UCSD-AML1 (cell line): ENCODE results near the gene ZNF324B.
"Not testable (repeated sequence)": the region's sequence is repeated elsewhere in the genome, so short reads cannot be mapped to it uniquely, and the experiment has no call there.

Experiments used
- DNase-seq: peaks from one replicate; lab custom pipeline; 2025; ENCODE audit not compliant: unreplicated experiment; lab: John Stamatoyannopoulos, UW

ZNF324B gene

GRCh38 chr19:58451358-58452101, at the start of gene ZNF324B:
ZNF324B (plus strand) TSS chr19:58451622; CDS start chr19:58453702, 2,080 bp downstream.
- DNase-seq, result peak; percentile 96

- DNase-seq, result no peak
Observed at GRCh38 chr19:58401840-58402421, 49.5 kb upstream of the ZNF324B start.

- DNase-seq, result not testable (repeated sequence)
Observed at GRCh38 chr19:58403920-58404478, 47.4 kb upstream of the ZNF324B start.

- DNase-seq, result no peak
Observed at GRCh38 chr19:58406818-58407657, 44.4 kb upstream of the ZNF324B start.

GRCh38 chr19:58407658-58408151, 43.7 kb upstream of the ZNF324B start:
- no peak for DNase-seq

GRCh38 chr19:58408152-58409009, 43.0 kb upstream of the ZNF324B start, which contains the start of gene ZNF584:
ZNF584 (plus strand) TSS chr19:58408649; CDS start chr19:58409148, 499 bp downstream.
- DNase-seq, result peak; percentile 96

- peak; percentile 46 for DNase-seq
Observed at GRCh38 chr19:58409010-58409790, 42.2 kb upstream of the ZNF324B start.

GRCh38 chr19:58416604-58417003, 34.8 kb upstream of the ZNF324B start:
- DNase-seq, result no peak

GRCh38 chr19:58417071-58417470, 34.4 kb upstream of the ZNF324B start:
- DNase-seq, result no peak

- no peak for DNase-seq
Observed at GRCh38 chr19:58428617-58429016, 22.8 kb upstream of the ZNF324B start.

- no peak for DNase-seq
Observed at GRCh38 chr19:58429745-58430144, 21.7 kb upstream of the ZNF324B start.

GRCh38 chr19:58434217-58434616, 17.2 kb upstream of the ZNF324B start:
- DNase-seq, result no peak

GRCh38 chr19:58439576-58440554, 11.6 kb upstream of the ZNF324B start, which contains the start of gene ZNF132:
ZNF132 (minus strand) TSS chr19:58440153; CDS start chr19:58439821, 332 bp downstream.
- peak; percentile 89 for DNase-seq

GRCh38 chr19:58440556-58440955, 10.9 kb upstream of the ZNF324B start:
- DNase-seq, result no peak

GRCh38 chr19:58442986-58443385, 8.4 kb upstream of the ZNF324B start:
- DNase-seq, result not testable (repeated sequence)

- DNase-seq, result not testable (repeated sequence)
Observed at GRCh38 chr19:58448860-58449259, 2.6 kb upstream of the ZNF324B start.

GRCh38 chr19:58449980-58450379, 1.4 kb upstream of the ZNF324B start:
- DNase-seq, result not testable (repeated sequence)

- DNase-seq, result no peak
Observed at GRCh38 chr19:58450856-58451357, 515 bp upstream of the ZNF324B start.
